SK-N-SH (cell line): Measurements from ENCODE around the gene CHST2. TPM values are rescaled to one million over a fixed set of nuclear protein-coding genes. Genes with fewer than 3 reads are reported as not detected.

Experiments used
- CTCF ChIA-PET: fragments of 300-600, 350-600 bp; formaldehyde crosslinking; extraction: SDS; loops from one replicate; lab custom pipeline; 2021; lab: Yijun Ruan, JAX
- POLR2A ChIA-PET: fragments of 350-600 bp; sonication (Branson Sonifier 250); formaldehyde crosslinking; extraction: SDS; loops from one replicate; lab custom pipeline; 2020; ENCODE audit warnings: antibody characterized with exemption, inconsistent platforms; lab: Yijun Ruan, JAX
- DNase-seq: peaks from one replicate; pipeline ENCODE4 v3.0.0; 2012
- H2AFZ ChIP-seq: fragments of 200-600 bp; sonication (generic); 2 replicates; pipeline ENCODE4 v1.8.1; 2016; ENCODE audit warnings: antibody characterized with exemption, mild to moderate bottlenecking, low read depth
- H3F3A ChIP-seq: fragments of 200-600 bp; sonication (generic); replicated peaks from 2 replicates; pipeline ENCODE3; 2016; ENCODE audit warnings: antibody characterized with exemption, mild to moderate bottlenecking; ENCODE audit not compliant: insufficient read depth
- H3K27ac ChIP-seq, 2 experiments: fragments of 200-500 bp in 1 of 2; fragments of 200-600 bp in 1 of 2; sonication (Bioruptor generic) in 1 of 2; sonication (generic), shearing (Covaris generic) in 1 of 2; 2 replicates each; pipeline versions ENCODE4 v1.5.1 to v1.6.1; 2014 to 2016; ENCODE audit warnings: low read depth in 2 of 2, inconsistent platforms in 1 of 2, low read length in 1 of 2, mild to moderate bottlenecking in 1 of 2, mixed read lengths in 1 of 2
- H3K27me3 ChIP-seq: fragments of 200-600 bp; sonication (generic), shearing (Covaris generic); 2 replicates; pipeline ENCODE4 v1.6.1; 2016; ENCODE audit warnings: mixed run types; ENCODE audit not compliant: insufficient read depth
- H3K36me3 ChIP-seq, 2 experiments: fragments of 200-500 bp in 1 of 2; fragments of 200-600 bp in 1 of 2; sonication (Bioruptor generic) in 1 of 2; sonication (generic) in 1 of 2; replicated peaks in 1 of 2; 2 replicates each; pipeline versions ENCODE3 to v1.5.1; 2014 to 2016; ENCODE audit warnings: low read length in 1 of 2, mild to moderate bottlenecking in 1 of 2; ENCODE audit not compliant: insufficient read depth in 2 of 2, control insufficient read depth in 1 of 2
- H3K4me1 ChIP-seq, 2 experiments: fragments of 200-500 bp in 1 of 2; fragments of 200-600 bp in 1 of 2; sonication (Bioruptor generic) in 1 of 2; sonication (generic), shearing (Covaris generic) in 1 of 2; 2 replicates each; pipeline versions ENCODE4 v1.5.1 to v1.6.1; 2014 to 2016; ENCODE audit warnings: low read depth in 1 of 2, low read length in 1 of 2, mixed run types in 1 of 2; ENCODE audit not compliant: insufficient read depth in 2 of 2, control insufficient read depth in 1 of 2
- H3K4me2 ChIP-seq: fragments of 200-600 bp; sonication (generic), shearing (Covaris generic); 2 replicates; pipeline ENCODE4 v1.6.1; 2017; ENCODE audit warnings: mixed run types
- H3K4me3 ChIP-seq, 2 experiments: fragments of 200-500 bp in 1 of 2; fragments of 200-600 bp in 1 of 2; sonication (Bioruptor generic) in 1 of 2; sonication (generic), shearing (Covaris generic) in 1 of 2; 2 replicates each; pipeline versions ENCODE4 v1.5.1 to v1.8.1; 2014 to 2016; ENCODE audit warnings: low read depth in 2 of 2, inconsistent platforms in 1 of 2, low read length in 1 of 2, mild to moderate bottlenecking in 1 of 2, mixed read lengths in 1 of 2, moderate library complexity in 1 of 2
- H3K79me2 ChIP-seq: fragments of 200-600 bp; sonication (generic); 2 replicates; pipeline ENCODE4 v1.8.1; 2017; ENCODE audit warnings: mild to moderate bottlenecking; ENCODE audit not compliant: insufficient read depth
- H3K9ac ChIP-seq: fragments of 200-600 bp; sonication (generic); 2 replicates; pipeline ENCODE4 v1.6.1; 2017; ENCODE audit warnings: mixed run types
- H3K9me2 ChIP-seq: fragments of 200-600 bp; sonication (generic); 2 replicates; pipeline ENCODE4 v1.6.1; 2017; ENCODE audit warnings: mixed run types
- H3K9me3 ChIP-seq: fragments of 200-600 bp; sonication (generic); 2 replicates; pipeline ENCODE4 v1.6.1; 2017; ENCODE audit warnings: mixed run types, mild to moderate bottlenecking, moderate library complexity
- H4K20me1 ChIP-seq: fragments of 200-600 bp; sonication (generic); 2 replicates; pipeline ENCODE4 v1.6.1; 2017; ENCODE audit warnings: mild to moderate bottlenecking, mixed run types; ENCODE audit not compliant: insufficient read depth
- ELF1 ChIP-seq: IDR thresholded peaks from 2 replicates; pipeline ENCODE4 v1.4.0; 2012
- EP300 ChIP-seq, 2 experiments: IDR thresholded peaks; 2 replicates each; pipeline versions ENCODE4 v1.4.0 to v1.6.1; 2012; ENCODE audit warnings: borderline replicate concordance in 1 of 2, low read depth in 1 of 2, low read length in 1 of 2
- FOSL2 ChIP-seq: IDR thresholded peaks from 2 replicates; pipeline ENCODE4 v1.4.0; 2012; ENCODE audit warnings: low read depth, mild to moderate bottlenecking, moderate library complexity, borderline replicate concordance
- FOXJ3 ChIP-seq: sonication (generic); formaldehyde crosslinking; IDR thresholded peaks from 2 replicates; pipeline ENCODE4 v1.5.1; 2020; ENCODE audit warnings: mild to moderate bottlenecking, missing genetic modification reagents
- GABPA ChIP-seq: IDR thresholded peaks from 2 replicates; pipeline ENCODE4 v1.4.0; 2012; ENCODE audit warnings: low read depth, mild to moderate bottlenecking
- MXI1 ChIP-seq: IDR thresholded peaks from 2 replicates; pipeline ENCODE4 v1.6.1; 2012; ENCODE audit warnings: mild to moderate bottlenecking, low read depth, low read length, improper control_type of control experiment
- POLR2AphosphoS5 ChIP-seq: IDR thresholded peaks from 2 replicates; pipeline ENCODE4 v1.6.1; 2012; ENCODE audit warnings: low read depth, low read length
- RAD21 ChIP-seq: IDR thresholded peaks from 2 replicates; pipeline ENCODE4 v1.6.1; 2012; ENCODE audit warnings: mild to moderate bottlenecking, low read length
- RCOR1 ChIP-seq: fragments of 150-350 bp; IDR thresholded peaks from 2 replicates; pipeline ENCODE4 v1.6.1; 2017; ENCODE audit warnings: antibody characterized with exemption, low read length
- RXRA ChIP-seq: IDR thresholded peaks from 2 replicates; pipeline ENCODE4 v1.4.0; 2012; ENCODE audit warnings: low read depth, mild to moderate bottlenecking, borderline replicate concordance
- SIN3A ChIP-seq: IDR thresholded peaks from 2 replicates; pipeline ENCODE4 v1.6.1; 2012; ENCODE audit warnings: low read depth, mild to moderate bottlenecking, low read length, moderate library complexity, borderline replicate concordance
- TAF1 ChIP-seq: IDR thresholded peaks from 2 replicates; pipeline ENCODE4 v1.6.1; 2012; ENCODE audit warnings: low read depth, mild to moderate bottlenecking, low read length, moderate library complexity, borderline replicate concordance
- YY1 ChIP-seq: IDR thresholded peaks from 2 replicates; pipeline ENCODE4 v1.4.0; 2012; ENCODE audit warnings: low read depth, mild to moderate bottlenecking
- WGBS: methylation state at CpG from one replicate; pipeline ENCODE4 v1.1.6; 2017; ENCODE audit warnings: low lambda C conversion rate; 5-methylcytosine and 5-hydroxymethylcytosine counted together
- polyA plus RNA-seq, 3 experiments: library from polyadenylated mRNA; depleted of rRNA; stranded (reverse); fragments of >200 nt; gene quantifications; 2 replicates each; pipeline ENCODE4 v1.2.3, GENCODE V29; 2012
- TF ChIP-seq, protein P1 (sequence below): IDR thresholded peaks from 2 replicates; pipeline ENCODE4; 2012
- TF ChIP-seq, protein P2 (sequence below): IDR thresholded peaks from 2 replicates; pipeline ENCODE4 v1.4.0; 2012; ENCODE audit warnings: low read depth
- TF ChIP-seq, protein P3 (sequence below): fragments of 200-600 bp; sonication (generic); IDR thresholded peaks from 2 replicates; pipeline ENCODE4 v1.6.1; 2017; ENCODE audit warnings: antibody characterized with exemption, mild to moderate bottlenecking, moderate library complexity
- TF ChIP-seq, protein P4 (sequence below): fragments of 150-350 bp; IDR thresholded peaks from 2 replicates; pipeline ENCODE4 v1.6.1; 2016; ENCODE audit warnings: mild to moderate bottlenecking, low read depth, low read length
- TF ChIP-seq, protein P5 (sequence below): IDR thresholded peaks from 2 replicates; pipeline ENCODE4 v1.4.0; 2012; ENCODE audit warnings: low read depth, borderline replicate concordance
- TF ChIP-seq, protein P6 (sequence below): IDR thresholded peaks from 2 replicates; pipeline ENCODE4 v1.4.0; 2012; ENCODE audit warnings: low read depth, borderline replicate concordance

The CHST2 gene
- polyA plus RNA-seq, 1 of the 3 experiments (the other 2 are of a cell fraction) = 1.6 TPM

DNA sequence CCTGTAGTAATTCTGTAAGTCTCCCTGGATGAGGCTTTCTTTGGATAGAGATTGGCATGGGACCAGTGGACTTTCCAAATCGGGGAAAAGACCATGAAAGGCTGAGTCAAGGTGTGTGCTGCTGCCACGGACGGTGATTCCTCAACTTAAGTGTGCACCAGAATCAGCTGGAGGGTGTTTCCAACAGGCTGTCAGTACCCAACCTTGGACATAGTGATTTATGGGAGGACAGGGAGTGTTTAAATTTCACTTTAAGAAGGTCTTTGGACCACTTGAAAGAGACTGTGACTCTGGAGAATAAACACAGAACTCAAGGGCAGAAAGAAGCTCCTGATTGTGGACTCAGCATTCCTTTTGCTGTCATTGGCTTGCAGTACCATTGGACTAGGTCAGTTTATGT is 20.4 kb upstream of the CHST2 start:
- 12% methylated on average over 3 of the region's 3 CpGs for WGBS
- Histone ChIP-seq H3K4me3 (no peak overlapping the region), H3K9me2 (no peaks in the 10 kb centered on the region), H3K36me3 (no peaks in the 10 kb centered on the region), H3K4me2 (no peak overlapping the region), H3K27me3 (peaks cover 6% of the 10 kb centered on the region; the same call in 1 of the 2 replicates), H3K4me1 (no peaks in the 10 kb centered on the region), H3F3A (no peaks in the 10 kb centered on the region), H3K9me3 (no peaks in the 10 kb centered on the region), H3K27ac (no peak overlapping the region), H3K9ac (no peak overlapping the region), H3K79me2 (no peaks in the 10 kb centered on the region), H4K20me1 (no peaks in the 10 kb centered on the region), H2AFZ (no peak overlapping the region)
- ChIA-PET CTCF (no interaction called here), POLR2A (no interaction called here)
- no peak for DNase-seq
- TF ChIP-seq YY1 = no peak
- TF ChIP-seq, protein P1, sequence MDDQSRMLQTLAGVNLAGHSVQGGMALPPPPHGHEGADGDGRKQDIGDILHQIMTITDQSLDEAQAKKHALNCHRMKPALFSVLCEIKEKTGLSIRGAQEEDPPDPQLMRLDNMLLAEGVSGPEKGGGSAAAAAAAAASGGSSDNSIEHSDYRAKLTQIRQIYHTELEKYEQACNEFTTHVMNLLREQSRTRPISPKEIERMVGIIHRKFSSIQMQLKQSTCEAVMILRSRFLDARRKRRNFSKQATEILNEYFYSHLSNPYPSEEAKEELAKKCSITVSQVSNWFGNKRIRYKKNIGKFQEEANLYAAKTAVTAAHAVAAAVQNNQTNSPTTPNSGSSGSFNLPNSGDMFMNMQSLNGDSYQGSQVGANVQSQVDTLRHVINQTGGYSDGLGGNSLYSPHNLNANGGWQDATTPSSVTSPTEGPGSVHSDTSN = no peak
- no peak for TF ChIP-seq ELF1
- TF ChIP-seq, protein P2, sequence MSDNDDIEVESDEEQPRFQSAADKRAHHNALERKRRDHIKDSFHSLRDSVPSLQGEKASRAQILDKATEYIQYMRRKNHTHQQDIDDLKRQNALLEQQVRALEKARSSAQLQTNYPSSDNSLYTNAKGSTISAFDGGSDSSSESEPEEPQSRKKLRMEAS = no peak
- no peak for TF ChIP-seq RCOR1
- TF ChIP-seq TAF1 = no peak
- TF ChIP-seq RAD21 = no peak
- TF ChIP-seq, protein P3, sequence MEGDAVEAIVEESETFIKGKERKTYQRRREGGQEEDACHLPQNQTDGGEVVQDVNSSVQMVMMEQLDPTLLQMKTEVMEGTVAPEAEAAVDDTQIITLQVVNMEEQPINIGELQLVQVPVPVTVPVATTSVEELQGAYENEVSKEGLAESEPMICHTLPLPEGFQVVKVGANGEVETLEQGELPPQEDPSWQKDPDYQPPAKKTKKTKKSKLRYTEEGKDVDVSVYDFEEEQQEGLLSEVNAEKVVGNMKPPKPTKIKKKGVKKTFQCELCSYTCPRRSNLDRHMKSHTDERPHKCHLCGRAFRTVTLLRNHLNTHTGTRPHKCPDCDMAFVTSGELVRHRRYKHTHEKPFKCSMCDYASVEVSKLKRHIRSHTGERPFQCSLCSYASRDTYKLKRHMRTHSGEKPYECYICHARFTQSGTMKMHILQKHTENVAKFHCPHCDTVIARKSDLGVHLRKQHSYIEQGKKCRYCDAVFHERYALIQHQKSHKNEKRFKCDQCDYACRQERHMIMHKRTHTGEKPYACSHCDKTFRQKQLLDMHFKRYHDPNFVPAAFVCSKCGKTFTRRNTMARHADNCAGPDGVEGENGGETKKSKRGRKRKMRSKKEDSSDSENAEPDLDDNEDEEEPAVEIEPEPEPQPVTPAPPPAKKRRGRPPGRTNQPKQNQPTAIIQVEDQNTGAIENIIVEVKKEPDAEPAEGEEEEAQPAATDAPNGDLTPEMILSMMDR = no peak
- no peak for TF ChIP-seq GABPA
- TF ChIP-seq, protein P4, sequence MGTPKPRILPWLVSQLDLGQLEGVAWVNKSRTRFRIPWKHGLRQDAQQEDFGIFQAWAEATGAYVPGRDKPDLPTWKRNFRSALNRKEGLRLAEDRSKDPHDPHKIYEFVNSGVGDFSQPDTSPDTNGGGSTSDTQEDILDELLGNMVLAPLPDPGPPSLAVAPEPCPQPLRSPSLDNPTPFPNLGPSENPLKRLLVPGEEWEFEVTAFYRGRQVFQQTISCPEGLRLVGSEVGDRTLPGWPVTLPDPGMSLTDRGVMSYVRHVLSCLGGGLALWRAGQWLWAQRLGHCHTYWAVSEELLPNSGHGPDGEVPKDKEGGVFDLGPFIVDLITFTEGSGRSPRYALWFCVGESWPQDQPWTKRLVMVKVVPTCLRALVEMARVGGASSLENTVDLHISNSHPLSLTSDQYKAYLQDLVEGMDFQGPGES = no peak
- no peak for TF ChIP-seq SIN3A
- TF ChIP-seq POLR2AphosphoS5 = no peak
- no peak for TF ChIP-seq RXRA
- TF ChIP-seq MXI1 = no peak
- no peak for TF ChIP-seq EP300 (IDR thresholded peaks at IDR 0.05; ENCODE audit: borderline replicate concordance in 1 of 2, low read depth in 1 of 2, low read length in 1 of 2)
- TF ChIP-seq, protein P5, sequence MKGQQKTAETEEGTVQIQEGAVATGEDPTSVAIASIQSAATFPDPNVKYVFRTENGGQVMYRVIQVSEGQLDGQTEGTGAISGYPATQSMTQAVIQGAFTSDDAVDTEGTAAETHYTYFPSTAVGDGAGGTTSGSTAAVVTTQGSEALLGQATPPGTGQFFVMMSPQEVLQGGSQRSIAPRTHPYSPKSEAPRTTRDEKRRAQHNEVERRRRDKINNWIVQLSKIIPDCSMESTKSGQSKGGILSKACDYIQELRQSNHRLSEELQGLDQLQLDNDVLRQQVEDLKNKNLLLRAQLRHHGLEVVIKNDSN = no peak
- TF ChIP-seq FOSL2 = no peak
- TF ChIP-seq FOXJ3 = no peak
- TF ChIP-seq, protein P6, sequence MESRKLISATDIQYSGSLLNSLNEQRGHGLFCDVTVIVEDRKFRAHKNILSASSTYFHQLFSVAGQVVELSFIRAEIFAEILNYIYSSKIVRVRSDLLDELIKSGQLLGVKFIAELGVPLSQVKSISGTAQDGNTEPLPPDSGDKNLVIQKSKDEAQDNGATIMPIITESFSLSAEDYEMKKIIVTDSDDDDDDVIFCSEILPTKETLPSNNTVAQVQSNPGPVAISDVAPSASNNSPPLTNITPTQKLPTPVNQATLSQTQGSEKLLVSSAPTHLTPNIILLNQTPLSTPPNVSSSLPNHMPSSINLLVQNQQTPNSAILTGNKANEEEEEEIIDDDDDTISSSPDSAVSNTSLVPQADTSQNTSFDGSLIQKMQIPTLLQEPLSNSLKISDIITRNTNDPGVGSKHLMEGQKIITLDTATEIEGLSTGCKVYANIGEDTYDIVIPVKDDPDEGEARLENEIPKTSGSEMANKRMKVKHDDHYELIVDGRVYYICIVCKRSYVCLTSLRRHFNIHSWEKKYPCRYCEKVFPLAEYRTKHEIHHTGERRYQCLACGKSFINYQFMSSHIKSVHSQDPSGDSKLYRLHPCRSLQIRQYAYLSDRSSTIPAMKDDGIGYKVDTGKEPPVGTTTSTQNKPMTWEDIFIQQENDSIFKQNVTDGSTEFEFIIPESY = no peak
